Measurements from ENCODE around the gene COBL. TPM values are rescaled to one million over a fixed set of nuclear protein-coding genes. Genes with fewer than 3 reads are reported as not detected.
"Not testable (repeated sequence)": the region's sequence is repeated elsewhere in the genome, so short reads cannot be mapped to it uniquely, and the experiment has no call there.

The COBL gene
- polyA plus RNA-seq, 1 donor, result 117 TPM

- not testable (repeated sequence) for DNase-seq (ENCODE audit: low read depth)
Observed at GRCh38 chr7:51208125-51208524, 108.5 kb downstream of the COBL start.

GRCh38 chr7:51198654-51199053 lies 118.0 kb downstream of the COBL start:
- no peak for DNase-seq (ENCODE audit: low read depth)

DNA sequence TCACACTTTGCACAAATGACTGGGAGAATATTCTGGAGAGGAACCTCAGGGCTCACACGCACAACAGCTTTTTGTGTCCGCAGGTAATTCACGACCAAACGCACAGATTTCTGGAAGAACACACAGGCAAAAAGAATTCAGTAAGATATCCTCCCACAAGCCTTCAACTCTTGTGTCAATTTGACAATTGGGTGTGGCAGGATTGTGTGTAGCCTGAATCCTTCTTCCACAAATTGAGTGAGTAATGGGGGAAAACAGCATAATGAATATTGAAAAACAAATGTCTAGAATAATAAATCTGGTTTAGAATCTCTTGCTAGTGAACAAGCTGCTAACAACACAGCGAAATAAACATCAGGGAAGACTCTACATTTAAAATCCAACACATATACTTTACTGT lies 125.6 kb downstream of the COBL start:
- DNase-seq (ENCODE audit: low read depth), result no peak

DNA sequence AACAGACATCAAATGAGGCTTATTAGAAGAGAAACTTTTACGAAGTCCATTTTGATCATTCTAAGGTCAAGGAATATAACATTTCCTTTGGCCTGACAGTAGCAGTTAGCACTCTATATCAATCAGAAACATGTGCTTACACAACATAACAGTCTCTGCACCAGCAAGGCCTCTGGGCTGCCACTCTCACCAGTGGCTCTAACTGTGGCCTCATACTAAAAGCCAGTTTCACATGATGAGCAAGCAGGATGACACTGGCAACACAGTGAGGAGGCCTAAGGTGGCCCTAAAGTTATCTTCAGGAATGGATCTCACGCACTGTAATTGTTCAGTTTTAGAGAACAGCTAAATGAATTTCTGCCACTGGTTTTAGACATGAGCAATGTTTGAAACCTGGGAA lies 126.8 kb downstream of the COBL start:
- no peak for DNase-seq (ENCODE audit: low read depth)

DNA sequence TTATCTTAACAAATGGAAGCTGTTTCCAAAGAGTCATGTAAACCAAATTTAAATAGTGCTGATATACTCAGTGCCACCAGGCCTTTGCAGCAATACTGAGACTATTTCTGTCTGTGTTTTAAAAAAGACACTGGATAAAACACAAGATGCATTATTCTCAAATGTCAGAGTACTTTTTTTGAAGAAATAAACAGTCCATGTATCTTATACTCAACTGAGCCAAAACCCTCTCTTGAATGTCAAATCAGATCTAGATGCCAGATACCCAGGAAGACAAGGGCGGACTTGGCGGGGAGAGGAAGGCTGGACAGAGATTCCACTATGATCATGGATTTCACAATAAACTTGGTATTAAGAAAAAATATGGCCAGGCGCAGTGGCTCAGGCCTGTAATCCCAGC lies 127.6 kb downstream of the COBL start:
- DNase-seq (ENCODE audit: low read depth), result no peak

DNA sequence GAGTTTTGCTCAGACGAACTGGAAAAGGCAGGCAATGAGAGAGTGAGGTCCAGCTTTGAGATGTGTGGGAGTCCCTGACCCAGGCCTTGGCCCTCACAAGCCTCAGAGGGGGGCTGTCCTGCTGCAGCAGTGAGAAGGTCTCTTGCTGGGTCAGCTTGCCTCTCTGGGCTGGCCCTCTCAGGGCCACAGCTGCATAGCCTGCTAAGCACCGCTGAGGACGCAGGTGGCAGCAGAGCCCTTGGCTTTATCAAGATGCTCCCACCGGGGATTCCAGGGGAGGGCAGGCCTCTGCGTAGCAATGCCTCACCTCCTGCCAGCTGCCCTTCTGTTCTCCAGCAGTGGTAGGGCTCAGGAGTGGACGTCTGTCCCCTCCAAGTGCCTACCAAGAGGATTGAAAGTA lies 128.7 kb downstream of the COBL start:
- DNase-seq (ENCODE audit: low read depth), result no peak

GRCh38 chr7:51186531-51186930 lies 130.1 kb downstream of the COBL start:
- no peak for DNase-seq (ENCODE audit: low read depth)

GRCh38 chr7:51182636-51183166 lies 133.9 kb downstream of the COBL start:
- no peak for DNase-seq (ENCODE audit: low read depth)

DNA sequence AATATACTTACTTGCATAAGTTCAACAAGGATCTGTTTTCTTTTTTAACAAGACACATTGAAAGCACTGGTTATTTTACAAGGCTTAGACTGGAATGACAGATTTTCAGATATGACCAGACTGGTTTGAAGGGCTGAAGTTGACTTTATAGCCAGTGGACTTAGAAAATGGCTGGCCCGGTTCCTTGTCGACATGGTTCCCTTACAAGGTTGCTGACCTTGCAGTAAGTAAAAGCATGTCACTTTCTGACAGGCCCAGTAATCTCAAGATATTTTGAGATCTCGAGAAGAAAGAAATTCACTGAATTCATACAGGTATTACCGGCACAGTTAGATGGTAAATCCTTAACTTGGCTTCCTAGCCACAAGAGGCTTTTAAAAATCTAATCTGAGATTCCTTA lies 136.5 kb downstream of the COBL start:
- DNase-seq (ENCODE audit: low read depth), result no peak

DNA sequence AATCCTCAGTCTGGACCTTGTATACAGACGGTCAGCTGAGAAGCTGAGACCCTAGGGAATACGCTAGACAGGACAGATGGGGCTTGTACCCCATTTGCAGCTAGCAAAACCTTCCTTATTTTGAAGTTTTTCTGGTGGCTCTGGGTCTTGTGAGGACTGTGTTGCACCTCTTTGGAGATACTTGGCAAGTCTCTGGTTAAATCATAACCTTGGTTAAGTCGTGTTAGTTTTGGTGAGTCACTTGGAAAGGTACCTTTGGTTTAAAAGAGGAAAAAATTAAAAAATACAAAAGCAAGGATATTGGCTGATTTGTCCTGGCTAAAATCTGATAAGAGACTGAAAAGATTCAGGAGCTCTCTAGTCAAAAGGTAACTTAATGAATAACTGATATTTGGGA lies 140.6 kb downstream of the COBL start:
- no peak for DNase-seq (ENCODE audit: low read depth)

DNA sequence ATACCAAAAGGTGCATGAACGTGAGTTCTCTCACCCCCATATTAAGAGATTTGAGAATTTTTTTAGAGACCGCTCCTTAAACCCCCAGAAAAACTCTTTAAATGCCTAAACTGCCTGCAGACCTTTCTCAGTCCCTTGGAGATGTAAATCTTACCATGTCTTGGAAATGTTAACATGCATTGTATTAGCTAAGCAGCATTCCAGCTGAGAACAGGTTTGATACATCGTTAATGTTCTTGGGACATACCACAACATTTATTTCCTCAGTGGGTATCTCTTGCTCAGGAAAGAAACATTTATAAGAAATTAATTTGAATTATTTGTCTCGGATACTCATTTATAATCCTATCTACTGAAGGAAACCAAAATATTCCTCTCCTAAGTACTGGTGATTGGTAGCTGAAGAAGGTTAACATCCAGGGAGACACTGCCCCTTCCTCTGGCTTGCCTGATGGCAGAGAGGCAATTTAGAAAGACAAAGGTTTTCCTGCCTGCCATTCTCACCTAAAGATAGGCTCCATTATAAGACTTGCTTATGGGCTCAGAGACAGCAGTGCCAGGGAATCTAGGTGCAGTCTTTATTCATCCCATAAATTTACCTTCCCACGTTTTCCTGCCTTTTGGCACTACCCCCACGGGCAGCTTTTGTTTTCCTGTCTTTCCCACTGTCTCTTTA lies 141.2 kb downstream of the COBL start:
- DNase-seq (ENCODE audit: low read depth), result no peak

DNA sequence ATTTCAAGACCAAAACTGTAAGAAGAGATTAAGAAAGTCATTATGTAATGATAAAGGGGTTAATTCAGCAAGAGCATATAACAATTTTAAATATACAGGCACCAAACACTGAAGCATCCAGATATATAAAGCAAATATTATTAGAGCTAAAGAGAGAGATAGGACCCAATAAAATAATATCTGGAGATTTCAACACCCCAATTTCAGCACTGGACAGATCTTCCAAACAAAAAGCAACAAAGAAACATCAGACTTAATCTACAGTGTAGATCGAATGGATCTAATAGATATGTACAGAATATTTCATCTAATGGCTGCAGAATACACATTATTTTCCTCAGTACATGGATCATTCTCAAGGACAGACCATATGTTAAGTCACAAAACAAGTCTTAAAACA lies 151.3 kb downstream of the COBL start:
- DNase-seq (ENCODE audit: low read depth), result no peak

GRCh38 chr7:51162724-51163329 lies 153.8 kb downstream of the COBL start:
- peak; percentile 49 for DNase-seq (ENCODE audit: low read depth)

DNA sequence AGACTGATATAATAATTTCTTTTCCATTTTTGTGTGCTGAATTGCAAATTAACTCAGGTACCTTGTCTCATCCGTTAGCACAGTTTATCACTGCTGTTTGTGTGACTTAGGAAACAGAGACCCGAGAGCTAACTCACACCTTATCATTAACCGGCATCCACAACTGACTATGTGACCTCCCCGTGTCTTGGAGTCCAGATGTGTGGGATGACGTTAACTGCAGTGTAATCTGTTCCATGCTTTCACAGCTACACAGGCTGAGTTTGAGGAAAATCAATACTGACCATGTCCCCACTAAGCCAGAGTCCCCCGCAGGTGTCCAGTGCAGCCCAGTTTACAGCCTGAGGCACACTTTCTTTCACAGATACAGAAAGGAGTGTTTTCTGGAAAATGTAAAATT lies 154.7 kb downstream of the COBL start:
- no peak for DNase-seq (ENCODE audit: low read depth)

- DNase-seq (ENCODE audit: low read depth), result peak; percentile 81
Observed at GRCh38 chr7:51160990-51161615, 155.5 kb downstream of the COBL start.

DNA sequence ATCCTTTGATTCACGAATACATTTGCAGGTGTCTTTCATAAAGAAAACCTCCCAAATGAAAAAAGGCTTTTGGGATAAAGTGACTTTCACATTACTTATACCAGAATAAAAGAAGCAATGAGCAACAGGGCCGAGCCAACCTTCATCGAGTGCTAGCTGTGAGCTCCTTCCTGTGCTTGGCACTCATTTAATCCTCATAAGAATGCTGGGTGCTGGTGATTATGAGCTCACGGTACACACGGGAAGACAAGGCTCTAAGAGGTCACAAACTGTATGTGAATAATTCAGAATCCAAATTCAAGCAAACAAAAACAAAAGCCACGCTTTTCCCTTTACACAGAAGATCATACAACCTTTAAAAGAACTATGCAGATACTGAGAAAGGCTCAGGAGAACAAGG lies 156.2 kb downstream of the COBL start:
- no peak for DNase-seq (ENCODE audit: low read depth)

DNA sequence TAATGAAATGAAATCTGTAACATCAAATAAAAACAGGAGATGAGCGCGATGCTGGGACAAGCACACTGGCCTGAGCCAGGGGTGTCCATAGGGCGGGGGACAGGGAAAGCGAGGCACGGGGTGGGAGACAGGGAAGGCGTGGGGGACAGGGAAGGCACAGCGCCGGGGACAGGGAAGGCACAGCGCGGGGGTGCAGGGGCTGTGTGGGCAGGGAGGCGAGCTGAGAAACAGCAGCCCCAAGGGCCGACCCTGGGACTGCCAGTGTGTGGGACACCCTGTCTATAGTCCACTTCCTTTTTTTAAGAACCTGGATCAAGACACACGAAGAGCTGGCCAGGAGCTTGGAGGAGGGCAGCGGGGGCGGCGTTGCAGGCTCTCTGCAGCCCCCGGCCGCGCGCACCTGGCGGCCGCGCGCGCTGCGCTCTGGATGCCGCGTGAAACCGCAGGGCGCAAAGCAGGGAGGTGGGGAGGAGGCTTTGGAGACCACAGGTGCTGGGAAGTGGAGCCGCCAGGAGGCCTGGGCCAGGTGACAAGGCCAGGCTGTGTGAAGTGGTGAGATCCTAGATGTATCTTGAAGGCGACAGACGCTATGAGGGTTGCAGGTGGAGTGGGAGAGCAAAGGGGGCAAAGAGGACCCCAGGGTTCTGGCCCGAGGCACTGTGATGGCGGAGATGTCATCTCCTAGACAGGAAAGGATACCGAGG lies 157.7 kb downstream of the COBL start:
- DNase-seq (ENCODE audit: low read depth), result no peak

GRCh38 chr7:51158211-51158610 lies 158.4 kb downstream of the COBL start:
- no peak for DNase-seq (ENCODE audit: low read depth)

- DNase-seq (ENCODE audit: low read depth), result no peak
Observed at GRCh38 chr7:51154201-51154600, 162.4 kb downstream of the COBL start.

GRCh38 chr7:51152706-51153200 lies 163.9 kb downstream of the COBL start:
- no peak for DNase-seq (ENCODE audit: low read depth)

- no peak for DNase-seq (ENCODE audit: low read depth)
Observed at GRCh38 chr7:51151455-51151854, 165.2 kb downstream of the COBL start.

GRCh38 chr7:51150193-51150592 lies 166.4 kb downstream of the COBL start:
- no peak for DNase-seq (ENCODE audit: low read depth)

Measured in forelimb muscle (tissue), 1 donor.